ENCODE results near the gene SLC6A15.

SLC6A15 gene

DNA sequence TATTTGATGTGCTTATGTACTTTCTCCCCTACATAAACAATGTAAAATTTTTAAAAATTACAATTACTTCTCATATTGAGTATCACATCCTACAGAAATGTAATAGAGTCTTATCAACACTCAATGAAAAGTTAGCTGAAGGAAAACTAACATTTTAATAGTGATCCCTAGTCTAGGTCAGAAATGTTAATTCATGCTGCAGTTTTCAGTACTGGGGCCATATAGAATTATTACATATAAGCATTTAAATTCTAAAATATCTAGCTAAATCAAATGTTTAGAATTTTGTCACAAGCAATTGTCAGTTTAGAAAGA lies 37.8 kb downstream of the SLC6A15 start:
- DNase-seq (ENCODE audit: low spot score) = no peak

DNA sequence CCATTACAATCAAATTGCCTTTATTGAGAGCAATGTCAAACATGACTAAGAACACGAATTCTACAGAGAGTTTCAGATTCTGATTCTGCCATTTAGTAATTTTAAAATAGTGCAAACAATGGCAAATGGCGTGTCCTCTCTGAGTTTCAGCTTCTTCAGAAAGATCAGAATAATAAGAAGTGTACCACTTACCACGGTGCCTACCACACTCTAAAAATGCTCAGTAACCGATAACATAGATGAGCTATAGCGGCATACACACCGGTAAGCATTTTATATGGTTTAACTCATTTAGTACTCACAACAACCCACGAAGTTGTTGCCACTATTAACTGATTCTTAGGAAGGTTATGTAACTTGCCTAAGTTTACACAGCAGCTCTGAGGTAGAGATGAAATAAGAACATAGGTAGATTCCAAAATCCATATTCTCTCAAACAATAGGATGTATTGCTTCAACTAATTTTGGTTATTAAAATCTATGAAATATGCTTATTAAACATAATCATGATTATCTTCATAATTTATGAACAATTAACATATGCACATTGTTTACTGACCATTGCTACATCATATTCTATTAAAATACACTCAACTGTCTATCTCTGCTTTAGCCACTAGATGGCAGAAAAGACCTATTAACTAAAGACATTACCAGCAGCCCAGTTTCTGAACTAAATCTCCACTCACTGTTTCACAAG lies 38.3 kb downstream of the SLC6A15 start:
- peak; percentile 25 for DNase-seq (ENCODE audit: low spot score)

DNA sequence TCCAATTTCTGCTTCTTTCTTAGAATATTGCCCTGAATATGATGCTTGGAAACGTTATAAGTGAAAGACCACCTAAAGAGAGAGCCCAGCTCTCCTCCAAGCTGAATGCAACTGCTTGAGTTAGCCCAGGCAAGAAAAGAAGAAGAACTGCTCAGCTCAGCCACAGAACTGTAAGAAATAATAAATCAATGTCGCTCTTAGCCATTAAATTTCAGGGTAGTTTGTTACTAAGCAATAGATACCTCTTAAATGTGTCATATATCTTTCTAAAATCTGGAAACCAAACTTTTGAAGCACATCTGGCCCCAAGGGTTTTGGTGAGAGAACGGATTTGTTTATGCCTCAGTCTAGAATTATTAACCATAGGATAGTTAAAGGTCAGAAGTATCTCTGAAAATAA lies 50.4 kb downstream of the SLC6A15 start:
- DNase-seq (ENCODE audit: low spot score) = no peak

- DNase-seq (ENCODE audit: low spot score) = no peak
Observed at GRCh38 chr12:84860718-84861117, 51.9 kb downstream of the SLC6A15 start.

- no peak for DNase-seq (ENCODE audit: low spot score)
Observed at GRCh38 chr12:84858796-84859195, 53.8 kb downstream of the SLC6A15 start.

DNA sequence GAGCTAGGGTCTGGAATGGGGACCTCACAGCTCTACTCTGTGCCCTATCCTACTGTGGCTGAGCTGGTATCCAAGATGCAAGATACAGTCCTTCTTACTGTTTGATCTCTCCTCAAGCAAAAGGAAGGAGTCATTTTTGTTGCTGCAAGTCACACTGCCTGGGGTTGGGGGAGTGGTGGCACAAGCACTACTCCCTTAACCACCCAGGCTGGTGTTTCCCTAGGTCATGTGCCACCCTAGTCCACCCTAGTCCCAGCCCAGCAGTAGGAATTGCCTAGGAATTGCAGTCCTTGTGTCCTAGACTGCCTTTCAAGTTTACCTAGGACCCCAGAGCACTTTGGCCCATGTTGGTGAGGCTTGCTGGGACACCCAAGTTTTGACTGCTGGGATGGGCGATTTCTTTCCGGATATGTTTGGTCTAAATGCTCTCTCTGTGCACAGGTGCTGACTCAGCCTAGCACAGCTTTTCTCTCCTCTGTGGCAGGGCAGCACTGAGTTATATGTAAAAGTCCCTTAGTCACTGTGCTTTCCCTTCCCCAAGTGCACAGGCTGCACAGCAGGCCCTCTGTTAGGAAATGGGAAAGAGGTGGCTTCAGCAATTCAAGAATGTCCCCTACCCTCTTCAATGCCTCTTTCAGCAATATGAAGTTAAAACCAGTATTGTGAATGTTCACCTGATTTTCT lies 54.9 kb downstream of the SLC6A15 start:
- DNase-seq (ENCODE audit: low spot score) = no peak

DNA sequence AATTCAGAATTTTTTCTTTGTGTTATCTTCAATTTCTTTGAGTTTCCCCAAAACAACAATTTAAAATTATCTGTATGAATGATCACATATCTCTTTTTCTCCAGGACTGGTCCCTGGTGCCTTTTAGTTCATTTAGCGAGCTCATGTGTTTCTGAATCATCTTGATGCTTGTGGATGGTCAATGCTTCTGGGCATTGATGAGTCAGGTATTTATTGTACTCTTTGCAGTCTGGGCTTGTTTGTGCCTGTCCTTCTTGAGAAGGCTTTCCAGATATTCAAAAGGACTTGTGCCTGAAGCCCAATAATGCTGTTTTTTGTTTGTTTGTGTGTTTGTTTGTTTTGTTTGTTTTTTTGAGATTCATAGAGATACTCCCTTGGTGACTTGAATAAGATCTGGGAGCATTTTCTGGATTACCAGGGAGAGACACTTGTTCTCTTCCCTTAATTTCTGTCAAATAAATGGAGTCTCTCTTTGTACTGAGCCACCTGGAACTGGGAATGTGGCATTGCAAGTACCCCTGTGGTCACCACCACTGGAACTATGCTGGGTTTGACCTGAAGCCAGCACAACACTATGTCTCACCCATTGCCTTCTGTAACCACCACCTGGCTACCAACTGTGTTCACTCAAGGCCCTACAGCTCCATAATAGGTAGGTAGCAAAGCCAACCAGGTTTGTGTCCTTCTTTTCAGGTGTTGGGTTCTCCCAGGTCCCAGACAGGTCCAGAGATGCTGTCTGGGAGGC lies 56.3 kb downstream of the SLC6A15 start:
- DNase-seq (ENCODE audit: low spot score) = no peak

GRCh38 chr12:84843593-84844144 lies 68.9 kb downstream of the SLC6A15 start:
- DNase-seq (ENCODE audit: low spot score) = no peak

DNA sequence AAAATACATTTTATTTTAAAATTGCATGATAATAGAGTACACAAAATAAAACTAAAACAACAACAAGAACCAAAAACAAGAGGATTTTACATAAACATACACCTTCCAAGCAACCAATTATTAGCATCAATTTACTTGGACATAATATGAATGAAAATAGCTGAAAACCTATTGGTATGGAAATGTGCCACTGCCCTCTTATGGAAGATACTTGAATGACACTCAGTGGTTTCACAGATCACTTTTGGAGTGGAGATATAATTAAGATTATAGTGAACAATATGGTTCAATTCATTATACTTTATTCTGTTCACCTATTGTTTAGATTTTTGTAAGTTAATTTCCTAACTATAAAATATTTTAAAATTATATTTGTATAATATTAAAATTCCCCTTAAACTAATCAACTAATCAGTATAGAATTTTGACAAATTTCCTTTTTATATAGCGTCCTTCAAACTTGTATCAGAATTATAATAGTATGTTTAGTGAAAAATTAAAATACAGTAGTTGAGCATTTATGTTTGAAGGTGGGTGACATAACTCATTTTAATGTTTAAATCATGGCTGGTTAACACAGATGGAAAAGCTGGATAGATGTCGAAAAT lies 70.1 kb downstream of the SLC6A15 start:
- peak; percentile 42 for DNase-seq (ENCODE audit: low spot score)

DNA sequence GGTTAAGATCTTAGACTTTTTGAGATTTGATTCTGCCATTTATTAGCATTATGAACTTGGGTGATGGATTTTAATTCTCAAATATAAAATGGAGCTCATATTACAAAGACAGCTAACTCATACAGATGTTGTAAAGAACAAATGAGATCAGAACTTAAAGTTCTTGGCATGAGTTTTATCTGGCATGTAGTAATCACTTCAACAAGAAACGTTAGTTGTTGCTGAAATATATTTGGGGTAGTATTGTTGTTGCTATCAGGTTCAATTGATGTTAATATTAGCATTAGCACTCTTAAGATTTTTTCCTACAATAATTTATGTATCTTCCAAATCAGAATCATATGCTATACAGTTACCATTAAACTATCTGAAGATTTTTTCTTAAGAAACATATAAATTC lies 71.0 kb downstream of the SLC6A15 start:
- DNase-seq (ENCODE audit: low spot score) = no peak

DNA sequence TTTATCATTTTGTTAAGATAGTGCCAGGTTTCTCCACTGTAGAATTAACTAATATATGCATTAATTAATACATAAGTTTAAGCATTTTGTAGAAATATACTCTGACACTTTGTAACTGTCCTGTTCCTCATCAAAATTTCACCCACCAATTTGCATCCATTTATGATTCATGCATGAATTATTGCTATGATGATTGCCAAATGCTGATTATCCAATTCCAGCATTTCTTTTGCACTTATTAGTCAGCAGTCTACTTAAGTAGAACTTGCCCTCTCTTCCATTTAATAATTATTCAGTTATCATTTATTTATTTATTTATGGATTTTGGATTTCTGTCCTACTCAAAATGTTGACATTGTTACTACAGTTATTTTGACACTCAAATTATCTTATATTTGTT lies 72.2 kb downstream of the SLC6A15 start:
- no peak for DNase-seq (ENCODE audit: low spot score)

DNA sequence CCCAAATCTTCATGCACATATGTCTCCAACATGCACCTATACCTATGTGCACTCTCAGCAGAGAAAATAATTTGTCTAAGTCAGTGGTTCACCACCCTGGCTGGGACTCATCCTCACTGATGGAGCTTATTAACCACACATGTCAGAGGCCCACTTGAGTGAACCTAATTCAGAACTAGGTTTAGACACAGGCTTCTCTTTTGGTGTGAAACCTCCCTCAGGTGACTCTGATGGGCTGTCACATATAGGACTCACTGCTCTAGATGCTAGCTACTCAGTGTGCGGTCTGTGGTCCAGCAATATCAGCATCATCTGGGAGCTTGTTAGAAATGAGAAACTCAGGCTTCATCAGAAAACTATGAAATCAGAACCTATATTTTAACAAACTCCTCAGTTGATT lies 85.7 kb downstream of the SLC6A15 start:
- DNase-seq (ENCODE audit: low spot score) = no peak

GRCh38 chr12:84825149-84825548 lies 87.5 kb downstream of the SLC6A15 start:
- DNase-seq (ENCODE audit: low spot score) = no peak

DNA sequence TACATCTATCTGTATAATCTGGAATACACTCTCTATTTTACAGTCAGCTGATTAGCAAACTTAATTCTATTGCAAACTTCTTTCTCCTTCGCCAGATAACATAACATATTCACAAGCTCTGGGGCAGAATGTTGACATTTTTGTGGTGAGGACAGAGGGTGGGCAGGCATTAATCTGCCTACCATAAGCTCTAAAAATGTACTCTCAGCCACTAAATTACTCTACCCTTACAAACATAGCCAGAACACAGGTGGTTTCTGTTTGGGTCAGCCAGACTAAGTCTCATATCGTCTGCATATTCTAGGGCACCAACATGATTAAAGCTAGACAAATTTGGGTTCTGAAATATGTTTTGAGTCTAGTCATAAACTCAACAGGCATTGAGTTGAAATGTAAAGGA lies 90.1 kb downstream of the SLC6A15 start:
- no peak for DNase-seq (ENCODE audit: low spot score)

DNA sequence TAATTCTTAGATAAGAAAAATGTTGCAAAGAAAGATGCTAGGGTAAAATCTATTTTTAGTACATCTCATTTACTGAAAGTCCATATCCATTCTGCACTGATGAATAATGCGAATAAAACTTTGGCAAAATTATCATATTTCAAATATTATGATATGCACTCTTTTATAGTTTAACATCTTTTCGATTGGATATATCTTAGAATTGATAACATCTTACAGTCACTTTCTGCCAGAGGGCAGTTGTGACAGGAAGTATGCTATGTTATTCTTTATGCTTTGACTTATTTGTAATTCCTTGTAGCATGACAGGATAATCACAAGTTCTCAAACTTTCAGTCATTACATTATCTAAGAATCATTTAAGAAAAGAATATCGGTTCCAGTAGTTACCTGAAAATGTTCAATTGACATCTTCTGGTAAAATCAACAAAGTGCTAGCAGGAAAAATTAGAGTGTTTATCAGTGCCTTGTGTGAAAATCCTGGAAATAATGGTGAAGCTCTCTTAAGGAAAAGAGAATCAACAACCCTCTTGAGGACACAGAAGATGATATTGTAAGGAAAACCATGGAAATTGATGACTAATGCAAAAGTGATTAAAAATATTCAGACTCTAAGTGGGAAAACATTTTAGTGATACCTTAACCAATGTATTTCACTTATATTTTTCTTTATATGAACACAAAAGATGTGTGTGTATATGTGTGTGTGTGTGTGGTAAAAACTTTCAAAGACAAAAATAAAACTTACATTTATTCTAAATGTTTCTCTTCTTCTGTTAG lies 95.5 kb downstream of the SLC6A15 start:
- DNase-seq (ENCODE audit: low spot score) = peak; percentile 9

DNA sequence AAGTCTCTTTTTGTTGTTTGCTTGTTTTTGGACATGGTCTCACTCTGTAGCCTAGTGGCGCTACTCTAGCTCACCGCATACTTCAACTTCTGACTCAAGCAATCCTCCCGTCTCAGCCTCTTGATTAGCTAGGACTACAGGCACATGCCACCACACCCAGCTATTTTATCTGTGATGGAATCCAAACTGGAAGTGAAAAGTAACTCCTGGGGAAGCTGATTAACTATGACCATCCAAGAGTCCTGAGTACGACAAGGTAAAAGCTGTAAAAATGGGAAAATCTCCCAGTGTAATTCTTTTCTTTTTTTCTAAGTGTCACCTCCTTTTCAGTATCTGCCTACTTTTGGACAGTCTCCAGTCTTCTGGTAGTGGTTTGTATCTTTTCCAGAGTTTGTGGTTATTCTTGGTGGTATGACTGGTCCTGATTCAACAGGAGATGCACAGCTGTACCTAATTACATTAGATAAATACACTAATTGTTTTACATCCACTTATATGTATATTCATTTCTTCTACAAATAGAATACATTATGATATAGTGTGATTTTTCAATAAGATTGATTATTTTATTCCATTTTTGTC lies 97.8 kb downstream of the SLC6A15 start:
- no peak for DNase-seq (ENCODE audit: low spot score)

GRCh38 chr12:84813780-84814663 lies 98.6 kb downstream of the SLC6A15 start:
- DNase-seq (ENCODE audit: low spot score) = no peak

GRCh38 chr12:84811291-84811690 lies 101.3 kb downstream of the SLC6A15 start:
- DNase-seq (ENCODE audit: low spot score) = no peak

DNA sequence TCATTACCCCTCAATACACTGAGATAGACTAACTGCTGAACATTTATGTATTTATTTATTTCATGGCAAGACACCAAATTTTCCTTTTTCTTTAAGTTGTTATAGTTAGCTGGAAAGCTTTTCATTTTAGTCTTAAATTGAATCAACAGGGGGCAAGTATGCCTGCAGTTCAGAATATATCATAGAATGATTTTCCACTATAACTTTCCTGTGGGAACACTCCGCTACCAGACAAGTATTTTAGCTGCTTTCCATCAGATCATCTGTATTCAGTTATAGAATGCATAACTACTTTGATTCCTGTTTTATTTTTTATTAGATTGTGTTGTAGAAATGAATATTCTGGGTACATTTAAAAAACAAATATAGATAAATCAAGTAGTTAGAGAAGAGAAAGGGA lies 102.0 kb downstream of the SLC6A15 start:
- no peak for DNase-seq (ENCODE audit: low spot score)
